Parathyroid adenoma (tissue), 2 donors: Measurements from ENCODE around the gene NOC4L.

Experiments used
- H2AFZ ChIP-seq: fragments of 300-600 bp; sonication (generic); one replicate; pipeline ENCODE4 v1.7.0; 2017; ENCODE audit warnings: antibody characterized with exemption, mild to moderate bottlenecking
- H3K27ac ChIP-seq: fragments of 300-600 bp; sonication (generic); one replicate; pipeline ENCODE4 v1.7.0; 2017
- H3K27me3 ChIP-seq: fragments of 300-600 bp; sonication (generic); one replicate; pipeline ENCODE4 v1.7.0; 2017; ENCODE audit warnings: low read length; ENCODE audit not compliant: control insufficient read depth, insufficient read depth
- H3K36me3 ChIP-seq: fragments of 300-600 bp; sonication (generic); one replicate; pipeline ENCODE4 v1.7.0; 2017; ENCODE audit warnings: low read length; ENCODE audit not compliant: control insufficient read depth, insufficient read depth
- H3K4me1 ChIP-seq: fragments of 300-600 bp; sonication (generic); one replicate; pipeline ENCODE4 v1.7.0; 2017; ENCODE audit warnings: control low read depth
- H3K4me2 ChIP-seq: fragments of 300-600 bp; sonication (generic); one replicate; pipeline ENCODE4 v1.7.0; 2017; ENCODE audit warnings: low read length
- H3K4me3 ChIP-seq: fragments of 300-600 bp; sonication (generic); one replicate; pipeline ENCODE4 v1.7.0; 2017; ENCODE audit warnings: low read depth, low read length
- H3K79me2 ChIP-seq: fragments of 300-600 bp; sonication (generic); one replicate; pipeline ENCODE4 v1.7.0; 2017; ENCODE audit warnings: control low read depth
- H3K9ac ChIP-seq: fragments of 300-600 bp; sonication (generic); one replicate; pipeline ENCODE4 v1.7.0; 2017; ENCODE audit warnings: mild to moderate bottlenecking
- H3K9me3 ChIP-seq: fragments of 300-600 bp; sonication (generic); one replicate; pipeline ENCODE4 v1.7.0; 2017; ENCODE audit warnings: low read length; ENCODE audit not compliant: control insufficient read depth
- TF ChIP-seq, protein P1 (sequence below): fragments of 300-600 bp; sonication (generic); IDR thresholded peaks from one replicate; pipeline ENCODE4 v1.7.0; 2017; ENCODE audit warnings: antibody characterized with exemption, mild to moderate bottlenecking
- donor health status: primary hyperparathyroidism.

Gene NOC4L

DNA sequence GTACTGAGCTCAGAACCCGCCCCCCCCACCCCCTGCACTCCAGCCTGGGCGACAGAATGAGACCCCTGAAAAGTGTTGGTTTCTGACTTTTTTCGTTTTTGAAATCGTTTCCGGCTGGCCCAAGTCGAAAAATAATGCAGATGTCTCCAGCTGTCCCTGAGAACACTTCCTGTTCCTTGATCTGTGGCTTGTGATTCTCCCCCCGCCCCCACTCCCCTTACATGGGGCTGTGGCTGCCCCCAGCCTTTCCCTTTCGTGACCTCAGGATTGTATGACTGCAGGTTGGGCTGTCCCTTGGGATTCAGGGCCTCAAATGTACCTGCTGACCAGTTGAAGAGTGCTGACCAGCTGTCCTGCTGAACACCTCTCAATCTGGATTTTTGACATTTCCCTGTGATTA is 34.1 kb downstream of the NOC4L start:
- Histone ChIP-seq H3K9ac (no peak overlapping the region), H2AFZ (no peak overlapping the region), H3K79me2 (no peaks in the 10 kb centered on the region), H3K27ac (no peak overlapping the region), H3K4me1 (no peaks in the 10 kb centered on the region), H3K9me3 (no peaks in the 10 kb centered on the region), H3K36me3 (no peaks in the 10 kb centered on the region), H3K27me3 (peaks cover 4% of the 10 kb centered on the region), H3K4me2 (no peak overlapping the region), H3K4me3 (no peak overlapping the region)
- TF ChIP-seq, protein P1, sequence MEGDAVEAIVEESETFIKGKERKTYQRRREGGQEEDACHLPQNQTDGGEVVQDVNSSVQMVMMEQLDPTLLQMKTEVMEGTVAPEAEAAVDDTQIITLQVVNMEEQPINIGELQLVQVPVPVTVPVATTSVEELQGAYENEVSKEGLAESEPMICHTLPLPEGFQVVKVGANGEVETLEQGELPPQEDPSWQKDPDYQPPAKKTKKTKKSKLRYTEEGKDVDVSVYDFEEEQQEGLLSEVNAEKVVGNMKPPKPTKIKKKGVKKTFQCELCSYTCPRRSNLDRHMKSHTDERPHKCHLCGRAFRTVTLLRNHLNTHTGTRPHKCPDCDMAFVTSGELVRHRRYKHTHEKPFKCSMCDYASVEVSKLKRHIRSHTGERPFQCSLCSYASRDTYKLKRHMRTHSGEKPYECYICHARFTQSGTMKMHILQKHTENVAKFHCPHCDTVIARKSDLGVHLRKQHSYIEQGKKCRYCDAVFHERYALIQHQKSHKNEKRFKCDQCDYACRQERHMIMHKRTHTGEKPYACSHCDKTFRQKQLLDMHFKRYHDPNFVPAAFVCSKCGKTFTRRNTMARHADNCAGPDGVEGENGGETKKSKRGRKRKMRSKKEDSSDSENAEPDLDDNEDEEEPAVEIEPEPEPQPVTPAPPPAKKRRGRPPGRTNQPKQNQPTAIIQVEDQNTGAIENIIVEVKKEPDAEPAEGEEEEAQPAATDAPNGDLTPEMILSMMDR, result no peak

- no peak overlapping the region for H3K4me2 ChIP-seq
- H3K79me2 ChIP-seq, result no peaks in the 10 kb centered on the region
- H3K36me3 ChIP-seq, result no peaks in the 10 kb centered on the region
- no peak overlapping the region for H3K9ac ChIP-seq
- TF ChIP-seq, protein P1, result no peak
- peaks cover 4% of the 10 kb centered on the region for H3K27me3 ChIP-seq
- H3K4me3 ChIP-seq, result no peak overlapping the region
- H2AFZ ChIP-seq, result peak overlapping the region; percentile 15
- no peak overlapping the region for H3K27ac ChIP-seq
- no peaks in the 10 kb centered on the region for H3K4me1 ChIP-seq
- H3K9me3 ChIP-seq, result no peaks in the 10 kb centered on the region
Measured at GRCh38 chr12:132178801-132179401, 34.6 kb downstream of the NOC4L start.

- H3K27me3 ChIP-seq, result no peaks in the 10 kb centered on the region
- no peak overlapping the region for H3K4me2 ChIP-seq
- TF ChIP-seq, protein P1, result no peak
- no peaks in the 10 kb centered on the region for H3K4me1 ChIP-seq
- no peaks in the 10 kb centered on the region for H3K79me2 ChIP-seq
- H3K9ac ChIP-seq, result no peak overlapping the region
- no peaks in the 10 kb centered on the region for H3K36me3 ChIP-seq
- no peak overlapping the region for H3K4me3 ChIP-seq
- no peaks in the 10 kb centered on the region for H3K9me3 ChIP-seq
- H2AFZ ChIP-seq, result no peak overlapping the region
- H3K27ac ChIP-seq, result no peak overlapping the region
Measured at GRCh38 chr12:132179431-132180362, 35.4 kb downstream of the NOC4L start.

GRCh38 chr12:132180648-132181546 is 36.6 kb downstream of the NOC4L start:
- H3K4me2 ChIP-seq, result no peak overlapping the region
- H3K27me3 ChIP-seq, result no peaks in the 10 kb centered on the region
- H3K79me2 ChIP-seq, result no peaks in the 10 kb centered on the region
- H3K27ac ChIP-seq, result no peak overlapping the region
- H3K4me1 ChIP-seq, result no peaks in the 10 kb centered on the region
- TF ChIP-seq, protein P1, result no peak
- H3K9me3 ChIP-seq, result no peaks in the 10 kb centered on the region
- H2AFZ ChIP-seq, result no peak overlapping the region
- H3K4me3 ChIP-seq, result no peak overlapping the region
- no peak overlapping the region for H3K9ac ChIP-seq
- no peaks in the 10 kb centered on the region for H3K36me3 ChIP-seq
